HG02759 (cell line): Measurements from ENCODE around the gene ARID3C.

ENCODE experiments used
- ATAC-seq: cut with Tn5 transposase; IDR thresholded peaks from one replicate; pipeline ENCODE4 v1.9.1; 2021; ENCODE audit warnings: mild to moderate bottlenecking, moderate library complexity; ENCODE audit not compliant: unreplicated experiment

ARID3C gene

GRCh38 chr9:34633166-34633565 lies 4.3 kb upstream of the ARID3C start:
- ATAC-seq = no peak

DNA sequence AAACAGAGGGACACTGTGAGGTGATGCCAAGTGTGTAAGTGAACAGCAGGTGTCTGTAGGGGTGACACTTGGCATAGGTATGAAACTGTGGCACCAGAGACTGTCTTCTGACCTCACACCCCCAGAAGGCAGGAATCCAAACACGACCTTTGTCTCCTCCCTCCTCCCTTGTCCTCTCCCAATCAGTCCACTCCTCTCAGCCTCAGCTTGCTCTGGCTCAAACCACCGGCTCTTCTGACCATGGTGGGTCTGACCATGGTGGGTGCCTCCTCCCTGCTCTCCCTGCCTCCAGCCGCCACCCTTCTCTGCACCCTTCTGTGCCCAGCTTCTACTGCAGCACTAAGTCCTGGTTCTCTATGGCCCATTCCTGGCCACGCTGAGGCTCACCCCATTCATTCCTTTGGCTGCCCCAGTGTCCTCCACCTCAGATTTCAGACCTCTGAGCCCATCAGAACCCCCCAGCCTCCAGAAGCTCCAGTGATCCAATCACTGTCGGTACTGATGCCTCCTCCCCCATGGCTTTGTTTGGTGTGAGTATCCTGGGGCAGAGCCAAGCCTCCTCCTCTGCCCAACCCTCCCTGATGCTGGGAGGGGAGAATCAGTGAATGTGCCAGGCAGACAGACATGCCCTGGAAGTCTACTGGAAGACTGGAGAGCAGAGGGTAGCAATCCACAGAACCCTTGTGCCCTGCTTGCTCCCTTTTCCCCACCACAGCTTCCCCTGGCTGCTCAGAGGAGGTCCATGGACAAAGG lies 1.7 kb upstream of the ARID3C start:
- no peak for ATAC-seq

GRCh38 chr9:34629491-34629808 lies 584 bp upstream of the ARID3C start:
- no peak for ATAC-seq

GRCh38 chr9:34627716-34628655 lies 880 bp downstream of the ARID3C start:
- no peak for ATAC-seq

- ATAC-seq = no peak
These were observed 3.7 kb downstream of the ARID3C start for GRCh38 chr9:34625186-34625486.

- ATAC-seq = no peak
These were observed 4.2 kb downstream of the ARID3C start for GRCh38 chr9:34624475-34625185.

GRCh38 chr9:34623374-34624235 lies 5.3 kb downstream of the ARID3C start:
- no peak for ATAC-seq

GRCh38 chr9:34620061-34620994 lies 8.5 kb downstream of the ARID3C start, which contains the start of gene DCTN3:
Gene DCTN3, minus strand, starts transcription at chr9:34620495. Its CDS starts 31 bp downstream, at chr9:34620464.
- ATAC-seq = peak; percentile 98

DNA sequence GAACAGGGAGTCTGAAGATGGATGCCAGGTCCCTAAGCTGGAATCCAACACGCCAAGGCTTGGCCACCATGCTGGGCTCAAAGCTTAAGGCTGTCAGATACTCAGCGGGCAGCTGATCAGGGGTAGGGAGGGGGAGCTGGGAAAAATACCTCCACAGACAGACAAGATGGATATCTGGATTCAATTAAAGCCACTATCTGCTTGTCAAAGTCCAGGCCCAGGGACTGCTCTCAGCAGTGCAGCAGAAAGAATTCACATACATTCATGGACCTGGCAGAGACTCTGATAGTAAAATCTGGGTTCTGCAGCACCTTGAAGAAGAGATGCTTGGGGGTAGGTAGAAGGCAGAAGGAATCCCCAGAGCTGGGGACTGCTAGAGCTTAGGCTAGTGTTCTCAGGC lies 13.7 kb downstream of the ARID3C start:
- ATAC-seq = no peak

DNA sequence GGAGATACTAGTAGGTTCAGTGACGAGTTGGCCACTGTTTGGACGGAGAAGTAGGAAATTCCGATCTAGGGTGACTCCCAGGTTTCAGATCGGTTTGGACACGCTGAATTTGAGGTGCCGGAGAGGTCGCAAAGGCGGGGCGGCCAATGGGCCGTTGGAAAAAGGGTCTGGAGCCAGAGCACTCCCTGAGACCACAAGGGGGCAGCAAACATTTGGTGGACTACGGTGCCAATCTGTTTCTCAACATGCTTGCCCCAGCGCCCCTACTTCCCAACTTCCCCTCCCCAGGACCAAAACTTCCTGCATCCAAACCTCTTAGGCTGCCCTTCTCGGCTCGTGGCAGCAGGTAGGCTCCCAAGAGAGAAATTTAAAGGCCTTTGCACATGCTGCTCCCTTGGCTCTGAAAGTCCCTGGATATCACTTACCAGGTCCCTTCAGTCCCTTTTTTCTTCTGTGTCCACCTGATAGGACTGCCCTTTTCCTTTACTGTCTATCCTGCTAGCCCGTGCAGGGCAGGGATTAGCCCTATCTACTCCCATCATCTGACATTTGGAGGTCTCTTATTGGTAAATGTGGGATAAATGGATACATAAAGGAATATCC lies 16.0 kb downstream of the ARID3C start:
- peak; percentile 37 for ATAC-seq

DNA sequence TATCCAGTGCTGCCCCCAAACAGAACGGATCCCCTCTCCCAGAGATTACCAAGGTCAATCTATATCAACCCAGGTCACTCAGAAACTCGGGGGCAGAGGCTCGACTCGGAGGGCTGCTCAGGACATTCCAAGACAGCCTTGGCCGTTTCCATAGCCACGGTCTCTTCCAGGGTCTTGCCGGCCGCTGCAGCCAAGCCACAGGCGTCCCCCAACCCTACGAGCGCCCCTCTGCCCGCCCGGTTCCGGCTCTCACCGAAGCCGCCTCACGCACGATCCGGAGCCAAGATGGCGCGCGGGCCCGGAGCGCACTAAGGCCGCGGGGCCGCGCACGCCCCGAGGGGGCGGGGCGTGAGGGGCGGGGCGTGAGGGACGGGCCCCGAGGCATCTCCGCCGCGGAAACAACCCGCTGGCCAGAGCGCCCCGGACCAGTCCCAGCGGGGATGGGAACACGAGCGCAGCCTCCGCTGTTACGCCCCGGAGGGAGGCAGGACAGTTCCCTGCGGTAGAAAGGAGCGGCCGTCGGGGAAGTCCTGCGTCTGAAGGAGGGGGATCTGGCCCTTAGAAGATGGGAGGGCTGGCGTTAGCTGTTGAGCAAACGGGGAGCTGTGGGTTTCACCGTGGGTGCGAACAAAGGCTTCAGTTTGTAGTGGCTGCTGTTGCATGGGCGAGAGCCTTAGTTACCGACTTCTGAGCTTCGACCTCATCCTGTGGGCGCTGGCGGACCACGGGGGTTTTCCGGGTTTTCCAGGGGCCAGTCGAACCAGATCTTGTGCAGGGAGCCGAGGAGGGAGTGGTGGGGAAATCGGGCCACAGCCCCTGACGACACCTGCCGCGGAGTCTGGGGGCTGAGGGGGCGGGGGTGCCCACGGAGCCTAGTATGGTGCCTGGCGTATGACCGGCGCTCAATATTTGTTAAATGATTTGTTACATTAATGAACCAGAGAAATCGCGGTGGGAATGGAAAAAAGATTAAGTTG lies 16.8 kb downstream of the ARID3C start, which contains the start of gene RPP25L:
TSS of gene RPP25L (minus strand) at position 287 of the 977 bp plus-strand sequence. CDS start 801 bp downstream, outside the sequence.
- ATAC-seq = peak; percentile 96

GRCh38 chr9:34611251-34611810 lies 17.5 kb downstream of the ARID3C start:
- ATAC-seq = no peak

GRCh38 chr9:34610434-34611206 lies 18.2 kb downstream of the ARID3C start:
- ATAC-seq = no peak

GRCh38 chr9:34607331-34607730 lies 21.5 kb downstream of the ARID3C start:
- no peak for ATAC-seq

DNA sequence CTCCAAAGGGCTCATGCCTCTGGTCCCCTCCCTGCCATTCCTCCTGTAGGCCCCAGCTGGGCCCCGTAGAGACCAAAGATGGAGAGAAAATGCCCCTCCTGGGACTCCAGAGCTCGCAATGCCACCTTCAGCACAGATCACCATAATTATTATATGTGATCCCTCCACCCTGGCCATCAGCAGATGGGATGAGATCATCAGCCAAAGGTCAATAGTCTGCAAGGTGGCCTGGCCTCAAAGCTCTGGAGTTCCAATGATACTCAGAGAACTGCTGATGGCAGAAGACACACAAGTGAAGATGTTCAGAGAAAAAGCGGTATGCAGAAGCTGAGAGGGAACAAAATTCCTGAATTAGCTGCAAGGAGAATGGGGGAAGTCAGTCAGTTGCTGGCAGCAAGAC lies 22.0 kb downstream of the ARID3C start:
- no peak for ATAC-seq

GRCh38 chr9:34606190-34606589 lies 22.7 kb downstream of the ARID3C start:
- ATAC-seq = no peak
